Measurements from ENCODE around the gene TNFRSF14. TPM values are rescaled to one million over a fixed set of nuclear protein-coding genes. Genes with fewer than 3 reads are reported as not detected.

TNFRSF14 gene
- total RNA-seq, 2 experiments from 2014 or later, result 15.7 to 18.5 TPM

DNA sequence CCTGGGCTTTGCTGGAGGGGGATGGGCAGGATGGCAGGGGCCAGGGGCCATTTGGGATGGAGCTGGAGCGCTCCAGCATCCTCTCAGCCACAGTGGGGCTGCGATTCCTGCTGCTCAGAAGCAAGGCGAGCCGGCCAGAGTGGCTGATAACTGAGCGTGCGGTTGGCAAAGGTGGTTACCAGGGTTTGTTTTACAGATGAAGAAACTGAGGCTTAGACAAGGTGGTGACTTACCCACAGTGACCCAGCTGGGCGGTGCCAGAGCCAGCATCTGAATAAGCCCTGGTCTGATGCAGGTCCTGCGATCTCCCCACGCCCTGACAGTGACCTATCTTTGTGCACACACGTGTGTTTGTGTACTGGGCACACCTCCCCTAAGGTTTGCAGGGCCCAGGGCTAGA, 24.5 kb downstream of the TNFRSF14 start:
- no peaks in the 10 kb centered on the region for H3K9me2 ChIP-seq (ENCODE audit: insufficient read depth, low read length)
- no peaks in the 10 kb centered on the region for H4K20me1 ChIP-seq (ENCODE audit: insufficient read depth, low read length)
- peak overlapping the region; percentile 15; the same call in 1 of the 2 replicates for H3K4me2 ChIP-seq (ENCODE audit: low read length)
- ChIA-PET POLR2A (no interaction called here), CTCF (ENCODE audit: unreplicated experiment) (no interaction called here)
- no peak overlapping the region for H3K27ac ChIP-seq (ENCODE audit: low read depth, low read length, poor library complexity, severe bottlenecking)
- H3K9me3 ChIP-seq (ENCODE audit: low read length), result no peaks in the 10 kb centered on the region
- no TSS peak for BruUV-seq (replicated peaks)
- no peak overlapping the region for H3K4me3 ChIP-seq (ENCODE audit: low read depth, low read length, poor library complexity, severe bottlenecking)
- peaks cover 77% of the 10 kb centered on the region for H3K4me1 ChIP-seq (ENCODE audit: insufficient read depth, low read length, poor library complexity, severe bottlenecking)
- H3K36me3 ChIP-seq (ENCODE audit: insufficient read depth, low read length), result no peaks in the 10 kb centered on the region
- no peak overlapping the region for H2AFZ ChIP-seq (ENCODE audit: low read length)
- no peak for TF ChIP-seq EZH2phosphoT487 (IDR thresholded peaks at IDR 0.05; ENCODE audit: borderline replicate concordance, low read depth, low read length)
- TF ChIP-seq, protein P1, sequence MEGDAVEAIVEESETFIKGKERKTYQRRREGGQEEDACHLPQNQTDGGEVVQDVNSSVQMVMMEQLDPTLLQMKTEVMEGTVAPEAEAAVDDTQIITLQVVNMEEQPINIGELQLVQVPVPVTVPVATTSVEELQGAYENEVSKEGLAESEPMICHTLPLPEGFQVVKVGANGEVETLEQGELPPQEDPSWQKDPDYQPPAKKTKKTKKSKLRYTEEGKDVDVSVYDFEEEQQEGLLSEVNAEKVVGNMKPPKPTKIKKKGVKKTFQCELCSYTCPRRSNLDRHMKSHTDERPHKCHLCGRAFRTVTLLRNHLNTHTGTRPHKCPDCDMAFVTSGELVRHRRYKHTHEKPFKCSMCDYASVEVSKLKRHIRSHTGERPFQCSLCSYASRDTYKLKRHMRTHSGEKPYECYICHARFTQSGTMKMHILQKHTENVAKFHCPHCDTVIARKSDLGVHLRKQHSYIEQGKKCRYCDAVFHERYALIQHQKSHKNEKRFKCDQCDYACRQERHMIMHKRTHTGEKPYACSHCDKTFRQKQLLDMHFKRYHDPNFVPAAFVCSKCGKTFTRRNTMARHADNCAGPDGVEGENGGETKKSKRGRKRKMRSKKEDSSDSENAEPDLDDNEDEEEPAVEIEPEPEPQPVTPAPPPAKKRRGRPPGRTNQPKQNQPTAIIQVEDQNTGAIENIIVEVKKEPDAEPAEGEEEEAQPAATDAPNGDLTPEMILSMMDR (conservative IDR thresholded peaks at IDR 0.05; ENCODE audit: low read length), result no peak
- H3K79me2 ChIP-seq (ENCODE audit: insufficient read depth, low read depth, low read length), result no peaks in the 10 kb centered on the region
- intact Hi-C loops (cut with micrococcal nuclease; ENCODE audit: unreplicated experiment), result no loop called here
- DNase-seq (ENCODE audit: low spot score), result no peak

DNA sequence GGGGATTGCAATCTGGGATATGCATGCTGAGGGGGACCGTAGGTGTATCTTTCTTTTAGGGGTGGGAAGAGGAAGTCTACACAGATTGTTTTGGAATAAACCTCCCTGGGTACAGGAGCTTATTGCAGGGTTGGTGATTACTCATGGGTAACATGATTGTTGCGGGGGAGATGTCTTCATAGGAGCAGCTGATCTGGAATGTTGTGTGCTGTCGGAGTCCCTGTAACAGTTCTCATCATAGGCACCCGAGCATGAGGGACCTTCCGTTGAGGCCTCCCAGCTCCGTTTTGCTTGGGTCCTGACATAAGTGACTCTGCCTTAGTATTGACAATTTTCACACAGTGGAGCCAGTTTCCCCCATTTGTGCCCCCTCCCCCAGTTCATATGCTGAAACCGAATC, 26.2 kb downstream of the TNFRSF14 start:
- CTCF ChIA-PET (ENCODE audit: unreplicated experiment), result no interaction called here
- H3K4me2 ChIP-seq (ENCODE audit: low read length), result no peak overlapping the region
- intact Hi-C loops (cut with micrococcal nuclease; ENCODE audit: unreplicated experiment), result no loop called here
- POLR2A ChIA-PET, result interaction anchor here (0.6 kb wide), 1 partner anchor 1254 kb away, joined by 3 read pairs; no protein-coding TSS in a partner anchor
- H3K4me1 ChIP-seq (ENCODE audit: insufficient read depth, low read length, poor library complexity, severe bottlenecking), result peaks cover 63% of the 10 kb centered on the region
- no peaks in the 10 kb centered on the region for H3K36me3 ChIP-seq (ENCODE audit: insufficient read depth, low read length)
- no TSS peak for BruUV-seq (replicated peaks)
- DNase-seq (ENCODE audit: low spot score), result no peak
- no peaks in the 10 kb centered on the region for H3K9me3 ChIP-seq (ENCODE audit: low read length)
- TF ChIP-seq EZH2phosphoT487 (IDR thresholded peaks at IDR 0.05; ENCODE audit: borderline replicate concordance, low read depth, low read length), result no peak
- TF ChIP-seq, protein P1 (conservative IDR thresholded peaks at IDR 0.05; ENCODE audit: low read length), result no peak
- H2AFZ ChIP-seq (ENCODE audit: low read length), result no peak overlapping the region
- no peaks in the 10 kb centered on the region for H4K20me1 ChIP-seq (ENCODE audit: insufficient read depth, low read length)
- no peak overlapping the region for H3K27ac ChIP-seq (ENCODE audit: low read depth, low read length, poor library complexity, severe bottlenecking)
- H3K9me2 ChIP-seq (ENCODE audit: insufficient read depth, low read length), result no peaks in the 10 kb centered on the region
- H3K79me2 ChIP-seq (ENCODE audit: insufficient read depth, low read depth, low read length), result no peaks in the 10 kb centered on the region
- no peak overlapping the region for H3K4me3 ChIP-seq (ENCODE audit: low read depth, low read length, poor library complexity, severe bottlenecking)

DNA sequence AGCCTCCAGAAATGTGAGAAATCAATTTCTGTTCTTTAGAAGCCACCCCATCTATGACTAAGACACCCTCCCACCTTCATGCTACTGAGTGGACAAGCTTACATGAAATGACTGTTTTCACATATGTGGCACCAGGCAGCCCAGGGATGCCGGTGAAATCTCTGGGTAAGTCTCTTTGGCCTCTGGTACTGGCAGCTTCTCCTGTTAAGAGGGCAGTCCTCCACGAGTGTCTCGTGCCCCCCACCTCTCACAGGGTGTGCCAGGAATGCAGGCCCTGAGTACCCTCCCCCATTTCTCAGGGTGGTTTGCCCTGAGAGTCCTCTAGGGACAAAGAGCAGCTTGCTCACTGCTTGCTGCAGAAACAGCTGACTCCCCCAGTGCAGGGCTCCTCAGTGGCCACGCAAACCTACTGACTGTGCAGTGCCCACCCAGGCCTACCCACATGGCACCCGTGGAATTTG, 27.2 kb downstream of the TNFRSF14 start:
- peaks cover 58% of the 10 kb centered on the region for H3K4me1 ChIP-seq (ENCODE audit: insufficient read depth, low read length, poor library complexity, severe bottlenecking)
- no peak overlapping the region for H3K27ac ChIP-seq (ENCODE audit: low read depth, low read length, poor library complexity, severe bottlenecking)
- no peaks in the 10 kb centered on the region for H3K9me2 ChIP-seq (ENCODE audit: insufficient read depth, low read length)
- H3K36me3 ChIP-seq (ENCODE audit: insufficient read depth, low read length), result no peaks in the 10 kb centered on the region
- no peaks in the 10 kb centered on the region for H3K9me3 ChIP-seq (ENCODE audit: low read length)
- CTCF ChIA-PET (ENCODE audit: unreplicated experiment), result no interaction called here
- H3K79me2 ChIP-seq (ENCODE audit: insufficient read depth, low read depth, low read length), result no peaks in the 10 kb centered on the region
- DNase-seq (ENCODE audit: low spot score), result no peak
- H4K20me1 ChIP-seq (ENCODE audit: insufficient read depth, low read length), result no peaks in the 10 kb centered on the region
- intact Hi-C loops (cut with micrococcal nuclease; ENCODE audit: unreplicated experiment), result no loop called here
- POLR2A ChIA-PET, result interaction anchor here (1.1 to 3.2 kb wide), 2 partner anchors 28 to 36 kb away, joined by 4 to 15 read pairs; partner anchors contain the start of gene TNFRSF14
- no TSS peak for BruUV-seq (replicated peaks)
- H3K4me3 ChIP-seq (ENCODE audit: low read depth, low read length, poor library complexity, severe bottlenecking), result no peak overlapping the region
- no peak overlapping the region for H3K4me2 ChIP-seq (ENCODE audit: low read length)
- H2AFZ ChIP-seq (ENCODE audit: low read length), result no peak overlapping the region
- TF ChIP-seq, protein P1 (conservative IDR thresholded peaks at IDR 0.05; ENCODE audit: low read length), result no peak
- TF ChIP-seq EZH2phosphoT487 (IDR thresholded peaks at IDR 0.05; ENCODE audit: borderline replicate concordance, low read depth, low read length), result no peak
